Colonic mucosa (tissue), 4 donors: ENCODE measurements around the gene GSTT2B. TPM values are rescaled to one million over a fixed set of nuclear protein-coding genes. Genes with fewer than 3 reads are reported as not detected.

Source experiments
- DNase-seq: peaks from one replicate; pipeline ENCODE4 v3.0.0-alpha.2; 2020
- H3K27ac ChIP-seq: fragments of 200-600 bp; one replicate; pipeline ENCODE4 v1.8.0; 2021
- H3K27me3 ChIP-seq: fragments of 200-600 bp; one replicate; pipeline ENCODE4 v1.8.0; 2021
- H3K36me3 ChIP-seq: fragments of 200-600 bp; one replicate; pipeline ENCODE4 v1.8.0; 2021
- H3K4me1 ChIP-seq: fragments of 200-600 bp; one replicate; pipeline ENCODE4 v1.8.0; 2021; ENCODE audit warnings: mild to moderate bottlenecking
- H3K4me3 ChIP-seq: fragments of 200-600 bp; one replicate; pipeline ENCODE4 v1.8.0; 2021
- H3K9ac ChIP-seq, 2 donors: one replicate each; pipeline ENCODE4 v1.7.0; 2013; ENCODE audit warnings: control low read depth in 2 of 2, low read depth in 2 of 2, low read length in 2 of 2
- H3K9me3 ChIP-seq: fragments of 200-600 bp; one replicate; pipeline ENCODE4 v1.8.0; 2021
- intact Hi-C: fragments of 100-400 bp; cut with DNase I; formaldehyde crosslinking; loops from one replicate; pipeline ENCODE4 v1.14.1; 2022
- total RNA-seq, 2 donors: library from RNA; stranded (reverse); fragmentation: NEBNext Ultra II Directional in 1 of 2; extraction: Animal tissue kit (Norgen Biotek cat#: 25700) in 1 of 2; gene quantifications; one replicate each; pipeline ENCODE4 v1.2.1, GENCODE V29; 2021
- TF ChIP-seq, protein P1 (sequence below): fragments of 200-600 bp; IDR thresholded peaks from one replicate; pipeline ENCODE4 v1.8.0; 2022; ENCODE audit warnings: antibody characterized with exemption, mild to moderate bottlenecking
- donor health status: healthy.
- donor health status: DM: no; HTN: no; CAD: no.
- donor health status: DM: no; HTN: no; CAD: no.

GSTT2B gene
- total RNA-seq, 2 donors from 2014 or later, result 2.7 to 3.4 TPM

DNA sequence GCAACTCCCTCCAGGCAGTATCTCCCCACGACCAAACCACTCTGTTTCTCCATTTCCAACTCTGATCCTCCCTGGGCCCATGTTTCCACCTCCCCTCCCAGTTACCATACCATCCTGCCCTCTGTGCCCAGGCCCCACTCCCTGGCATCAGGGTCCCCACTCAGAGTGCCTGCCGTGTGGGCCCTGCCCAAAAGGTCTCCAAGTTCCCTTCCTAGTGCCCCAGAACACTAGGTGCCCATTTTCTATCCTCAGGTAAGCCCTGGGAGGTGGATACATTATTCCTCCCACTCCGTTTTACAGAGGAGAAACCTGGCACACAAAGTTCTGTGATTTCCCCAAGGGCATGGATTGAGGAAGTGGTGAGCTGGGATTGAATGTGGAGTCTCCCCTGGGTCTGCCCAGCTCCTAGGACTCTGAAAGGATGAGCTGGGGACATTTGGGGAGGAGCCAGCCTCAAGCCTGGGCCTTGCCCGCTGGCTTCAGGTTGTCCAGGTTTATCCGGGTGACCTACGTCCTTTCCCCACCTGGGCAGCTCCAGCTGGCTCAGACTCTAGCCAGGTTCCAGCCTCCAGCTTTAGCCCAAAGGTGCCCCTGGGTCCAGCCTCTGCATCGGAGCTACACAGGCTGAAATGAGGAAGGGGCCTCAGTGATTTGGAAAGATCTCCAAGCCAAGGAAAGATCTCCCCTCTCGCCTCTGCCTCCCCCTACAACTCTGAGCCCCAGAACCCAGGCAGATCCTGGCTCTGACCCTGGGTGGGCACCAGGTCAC, 46.4 kb upstream of the GSTT2B start:
- Histone ChIP-seq H3K4me1 (no peaks in the 10 kb centered on the region), H3K9me3 (no peaks in the 10 kb centered on the region), H3K27ac (no peak overlapping the region), H3K9ac (no peak overlapping the region), H3K36me3 (no peaks in the 10 kb centered on the region), H3K27me3 (no peaks in the 10 kb centered on the region), H3K4me3 (no peak overlapping the region)
- intact Hi-C loops, result loop anchor here (10.0 kb wide), 1 partner anchor 157 kb away; no protein-coding TSS in a partner anchor
- no peak for DNase-seq
- TF ChIP-seq, protein P1, sequence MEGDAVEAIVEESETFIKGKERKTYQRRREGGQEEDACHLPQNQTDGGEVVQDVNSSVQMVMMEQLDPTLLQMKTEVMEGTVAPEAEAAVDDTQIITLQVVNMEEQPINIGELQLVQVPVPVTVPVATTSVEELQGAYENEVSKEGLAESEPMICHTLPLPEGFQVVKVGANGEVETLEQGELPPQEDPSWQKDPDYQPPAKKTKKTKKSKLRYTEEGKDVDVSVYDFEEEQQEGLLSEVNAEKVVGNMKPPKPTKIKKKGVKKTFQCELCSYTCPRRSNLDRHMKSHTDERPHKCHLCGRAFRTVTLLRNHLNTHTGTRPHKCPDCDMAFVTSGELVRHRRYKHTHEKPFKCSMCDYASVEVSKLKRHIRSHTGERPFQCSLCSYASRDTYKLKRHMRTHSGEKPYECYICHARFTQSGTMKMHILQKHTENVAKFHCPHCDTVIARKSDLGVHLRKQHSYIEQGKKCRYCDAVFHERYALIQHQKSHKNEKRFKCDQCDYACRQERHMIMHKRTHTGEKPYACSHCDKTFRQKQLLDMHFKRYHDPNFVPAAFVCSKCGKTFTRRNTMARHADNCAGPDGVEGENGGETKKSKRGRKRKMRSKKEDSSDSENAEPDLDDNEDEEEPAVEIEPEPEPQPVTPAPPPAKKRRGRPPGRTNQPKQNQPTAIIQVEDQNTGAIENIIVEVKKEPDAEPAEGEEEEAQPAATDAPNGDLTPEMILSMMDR, result no peak

DNA sequence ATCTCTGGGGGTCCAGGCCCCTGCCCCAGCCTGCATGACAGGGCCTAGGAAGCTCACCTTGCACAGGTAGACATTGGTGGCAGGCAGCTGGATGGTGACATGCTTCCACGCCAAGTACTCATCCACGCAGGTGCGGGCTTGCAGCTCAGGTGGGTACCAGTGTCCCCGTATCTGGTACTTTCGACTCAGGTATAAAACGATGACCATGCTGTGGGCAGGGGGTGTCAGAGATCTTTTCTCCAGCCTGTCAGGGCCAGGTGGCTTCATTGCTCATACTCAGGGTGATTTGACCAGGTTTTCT, 45.9 kb upstream of the GSTT2B start:
- intact Hi-C loops, result loop anchor here (10.0 kb wide), 1 partner anchor 158 kb away; no protein-coding TSS in a partner anchor
- H3K27me3 ChIP-seq, result no peaks in the 10 kb centered on the region
- no peaks in the 10 kb centered on the region for H3K4me1 ChIP-seq
- no peak overlapping the region for H3K27ac ChIP-seq
- TF ChIP-seq, protein P1, result no peak
- H3K9ac ChIP-seq, result no peak overlapping the region
- no peaks in the 10 kb centered on the region for H3K9me3 ChIP-seq
- no peak overlapping the region for H3K4me3 ChIP-seq
- no peaks in the 10 kb centered on the region for H3K36me3 ChIP-seq
- no peak for DNase-seq

DNA sequence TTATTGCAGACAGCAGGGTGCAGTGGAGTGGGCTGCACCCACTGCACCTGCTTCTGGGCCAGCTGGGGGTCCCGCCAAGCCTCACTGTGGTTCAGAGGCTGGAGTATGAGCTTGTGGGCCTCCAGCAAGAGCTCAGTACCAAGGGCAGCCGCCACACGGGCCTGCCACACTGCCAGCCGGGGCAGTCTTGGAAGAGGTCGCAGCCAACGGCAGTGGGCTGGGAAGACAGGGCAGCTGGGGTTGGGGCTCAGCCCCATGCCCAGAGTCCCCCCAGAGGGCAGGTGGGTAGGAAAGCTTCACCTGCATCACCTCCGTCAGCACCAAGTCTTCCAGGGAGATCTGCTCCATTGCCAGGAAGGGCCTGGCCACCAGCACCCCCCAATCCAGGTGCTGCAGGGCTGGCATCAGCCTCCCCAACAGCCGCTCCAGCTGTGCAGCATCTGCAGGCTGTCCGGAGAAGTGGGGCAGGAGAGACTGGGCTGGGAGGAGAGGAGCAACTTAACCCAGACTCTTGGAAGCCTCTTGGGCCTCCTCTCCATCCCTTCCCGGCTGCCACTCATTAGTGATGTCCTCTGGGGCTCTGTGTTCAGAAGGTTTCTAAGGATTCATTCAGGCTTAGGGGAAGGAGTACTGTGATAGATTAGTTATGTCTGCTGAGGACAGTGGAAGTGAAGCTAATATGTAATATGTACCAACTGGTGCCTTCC, 45.4 kb upstream of the GSTT2B start:
- H3K27ac ChIP-seq, result no peak overlapping the region
- no peak for DNase-seq
- no peak overlapping the region for H3K9ac ChIP-seq
- intact Hi-C loops, result loop anchor here (10.0 kb wide), 1 partner anchor 158 kb away; no protein-coding TSS in a partner anchor
- H3K27me3 ChIP-seq, result no peaks in the 10 kb centered on the region
- H3K4me1 ChIP-seq, result no peaks in the 10 kb centered on the region
- no peaks in the 10 kb centered on the region for H3K36me3 ChIP-seq
- no peaks in the 10 kb centered on the region for H3K9me3 ChIP-seq
- no peak overlapping the region for H3K4me3 ChIP-seq
- TF ChIP-seq, protein P1, result no peak

DNA sequence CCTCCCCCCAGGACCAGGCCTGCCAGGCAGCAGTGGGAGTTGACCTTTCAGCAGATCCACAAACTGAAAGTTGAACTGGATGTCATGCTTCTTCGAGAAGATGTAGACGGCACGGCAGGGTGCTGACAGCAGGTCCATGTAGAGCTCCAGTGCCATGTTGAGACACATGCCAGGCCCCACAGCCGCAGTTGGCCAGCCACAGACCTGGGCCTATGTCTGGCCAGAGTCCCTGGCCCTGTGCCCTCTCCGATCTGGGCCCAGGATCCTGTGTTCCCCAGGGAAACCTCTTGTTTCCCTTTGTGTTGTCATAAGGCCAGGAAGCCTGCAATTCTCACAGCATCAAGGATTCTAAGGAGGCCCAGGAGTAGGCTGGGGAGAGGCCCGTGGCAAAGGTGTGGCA, 44.2 kb upstream of the GSTT2B start, which contains the start of gene GSTT4:
TSS of gene GSTT4 (minus strand) at position 253 of the 400 bp plus-strand sequence. CDS start at position 156, 97 bp downstream.
- no peak within 1 kb of the TSS for H3K9ac ChIP-seq
- intact Hi-C loops, result loop anchor here (10.0 kb wide), 1 partner anchor 160 kb away; no protein-coding TSS in a partner anchor
- H3K27ac ChIP-seq, result no peak within 1 kb of the TSS

DNA sequence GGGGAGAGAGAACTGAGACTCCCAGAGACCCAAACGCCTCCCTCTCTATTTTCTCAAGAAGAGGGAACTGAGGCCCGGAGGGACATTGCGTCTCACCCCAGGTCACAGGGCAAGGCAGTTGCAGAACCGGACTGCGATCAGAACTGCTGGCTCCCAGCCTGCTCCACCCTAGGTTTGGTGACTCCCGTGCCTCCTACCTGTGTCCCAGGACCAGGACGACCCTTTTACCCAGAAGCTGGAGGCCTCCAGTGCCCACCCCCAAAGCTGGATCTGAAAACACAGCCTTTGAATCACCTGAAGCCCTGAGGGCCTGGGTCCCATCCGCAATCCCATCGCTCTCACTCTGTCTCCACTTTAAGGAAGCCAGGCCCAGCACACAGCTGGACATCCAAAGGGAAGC, 42.9 kb upstream of the GSTT2B start:
- Histone ChIP-seq H3K4me3 (no peak overlapping the region), H3K27ac (no peak overlapping the region), H3K9me3 (no peaks in the 10 kb centered on the region), H3K27me3 (no peaks in the 10 kb centered on the region), H3K4me1 (no peaks in the 10 kb centered on the region), H3K9ac (no peak overlapping the region), H3K36me3 (no peaks in the 10 kb centered on the region)
- no peak for DNase-seq
- TF ChIP-seq, protein P1, result no peak
- intact Hi-C loops, result loop anchor here (10.0 kb wide), 1 partner anchor 161 kb away; no protein-coding TSS in a partner anchor

More for the DNA sequence above, 44.2 kb upstream of the GSTT2B start, which contains the start of gene GSTT4:
- no peaks in the 10 kb centered on the region for H3K4me1 ChIP-seq
- no peaks in the 10 kb centered on the region for H3K36me3 ChIP-seq
- no peaks in the 10 kb centered on the region for H3K9me3 ChIP-seq
- no peak for DNase-seq
- TF ChIP-seq, protein P1, result no peak
- no peaks in the 10 kb centered on the region for H3K27me3 ChIP-seq
- no peak within 1 kb of the TSS for H3K4me3 ChIP-seq
